IMR-90 (cell line): ENCODE results near the gene MEGF11. TPM values are rescaled to one million over a fixed set of nuclear protein-coding genes. Genes with fewer than 3 reads are reported as not detected.

ENCODE experiments used
- ATAC-seq: fragments of 200-7000 bp; cut with Tn5 transposase; 2 replicates; pipeline ENCODE4 v1.9.1; 2020; ENCODE audit warnings: low read depth, mild to moderate bottlenecking, moderate library complexity
- BruUV-seq: library from RNA; stranded (reverse); fragments of 400-500 nt; replicated peaks from 2 replicates; lab custom pipeline; 2021; lab: Mats Ljungman, UMichigan
- CTCF ChIA-PET: fragments of 300-600 bp; formaldehyde crosslinking; extraction: SDS; loops from one replicate; lab custom pipeline; 2021; ENCODE audit warnings: antibody characterized with exemption; lab: Yijun Ruan, JAX
- POLR2A ChIA-PET: fragments of 300-600 bp; sonication (Branson Sonifier 250); formaldehyde crosslinking; loops from one replicate; lab custom pipeline; 2022; ENCODE audit warnings: antibody characterized with exemption; ENCODE audit not compliant: unreplicated experiment; lab: Charles Lee
- DNase-seq: peaks from one replicate; pipeline ENCODE4 v3.0.0; 2013
- H2AFZ ChIP-seq: replicated peaks from 2 replicates; pipeline ENCODE3; 2013; ENCODE audit warnings: low read length, mild to moderate bottlenecking; ENCODE audit not compliant: poor library complexity
- H2AK5ac ChIP-seq: 2 replicates; pipeline ENCODE4 v1.6.1; 2013; ENCODE audit warnings: low read depth, low read length, inconsistent platforms
- H2AK9ac ChIP-seq: replicated peaks from 2 replicates; pipeline ENCODE3; 2013; ENCODE audit warnings: mild to moderate bottlenecking, low read depth, low read length, moderate library complexity; ENCODE audit not compliant: poor library complexity
- H2BK120ac ChIP-seq: 2 replicates; pipeline ENCODE4 v1.6.1; 2013; ENCODE audit warnings: low read depth, low read length, inconsistent platforms
- H2BK15ac ChIP-seq: 3 replicates; pipeline ENCODE4 v1.6.1; 2013; ENCODE audit warnings: low read depth, low read length, inconsistent platforms
- H2BK20ac ChIP-seq: 2 replicates; pipeline ENCODE4 v1.6.1; 2013; ENCODE audit warnings: low read depth, mild to moderate bottlenecking, inconsistent platforms, low read length, moderate library complexity
- H2BK5ac ChIP-seq: 2 replicates; pipeline ENCODE4 v1.6.1; 2013; ENCODE audit warnings: mild to moderate bottlenecking, low read depth, low read length, inconsistent platforms; ENCODE audit not compliant: poor library complexity, severe bottlenecking
- H3K14ac ChIP-seq: replicated peaks from 2 replicates; pipeline ENCODE4 v1.6.1; 2013; ENCODE audit warnings: low read depth, low read length, inconsistent platforms
- H3K18ac ChIP-seq: 2 replicates; pipeline ENCODE4 v1.6.1; 2013; ENCODE audit warnings: low read depth, low read length, control low read depth
- H3K23ac ChIP-seq: 2 replicates; pipeline ENCODE4 v1.6.1; 2013; ENCODE audit warnings: low read depth, low read length, inconsistent platforms
- H3K27ac ChIP-seq: 2 replicates; pipeline ENCODE4 v1.5.1; 2013; ENCODE audit warnings: mild to moderate bottlenecking, control low read depth, low read length; ENCODE audit not compliant: insufficient read depth
- H3K27me3 ChIP-seq: 2 replicates; pipeline ENCODE4 v1.6.1; 2013; ENCODE audit warnings: low read length; ENCODE audit not compliant: control insufficient read depth, insufficient read depth
- H3K36me3 ChIP-seq: 2 replicates; pipeline ENCODE4 v1.6.1; 2013; ENCODE audit warnings: low read length, mixed read lengths; ENCODE audit not compliant: control insufficient read depth, insufficient read depth
- H3K4ac ChIP-seq: 2 replicates; pipeline ENCODE4 v1.6.1; 2013; ENCODE audit warnings: low read depth, low read length, inconsistent platforms
- H3K4me1 ChIP-seq: 2 replicates; pipeline ENCODE4 v1.6.1; 2013; ENCODE audit warnings: low read length, mixed read lengths; ENCODE audit not compliant: control insufficient read depth, insufficient read depth
- H3K4me2 ChIP-seq: 2 replicates; pipeline ENCODE4 v1.6.1; 2013; ENCODE audit warnings: low read depth, mild to moderate bottlenecking, control low read depth, low read length, moderate library complexity
- H3K4me3 ChIP-seq: 2 replicates; pipeline ENCODE4 v1.5.1; 2013; ENCODE audit warnings: low read depth, mild to moderate bottlenecking, control low read depth, low read length, moderate library complexity; ENCODE audit not compliant: insufficient read depth
- H3K56ac ChIP-seq: 2 replicates; pipeline ENCODE4 v1.6.1; 2013; ENCODE audit warnings: low read length, inconsistent platforms; ENCODE audit not compliant: insufficient read depth; ENCODE audit errors: extremely low read depth
- H3K79me1 ChIP-seq, 2 experiments: 2 replicates each; pipeline ENCODE4 v1.6.1; 2013; ENCODE audit warnings: low read length in 2 of 2, inconsistent platforms in 1 of 2, low read depth in 1 of 2
- H3K9ac ChIP-seq: 2 replicates; pipeline ENCODE4 v1.6.1; 2013; ENCODE audit warnings: low read depth, low read length, control low read depth
- H3K9me1 ChIP-seq: 2 replicates; pipeline ENCODE4 v1.6.1; 2013; ENCODE audit warnings: low read length, inconsistent platforms; ENCODE audit not compliant: insufficient read depth
- H3K9me3 ChIP-seq: 2 replicates; pipeline ENCODE4 v1.6.1; 2013; ENCODE audit warnings: low read length; ENCODE audit not compliant: control insufficient read depth, insufficient read depth
- H4K20me1 ChIP-seq: 2 replicates; pipeline ENCODE4 v1.6.1; 2013; ENCODE audit warnings: low read length, inconsistent platforms; ENCODE audit not compliant: insufficient read depth
- H4K5ac ChIP-seq: 2 replicates; pipeline ENCODE4 v1.6.1; 2013; ENCODE audit warnings: mild to moderate bottlenecking, low read depth, low read length, control low read depth
- H4K8ac ChIP-seq, 2 experiments: 2 replicates each; pipeline ENCODE4 v1.6.1; 2013; ENCODE audit warnings: low read depth in 2 of 2, low read length in 2 of 2, control low read depth in 1 of 2, inconsistent platforms in 1 of 2
- H4K91ac ChIP-seq: 2 replicates; pipeline ENCODE4 v1.6.1; 2013; ENCODE audit warnings: low read depth, low read length, inconsistent platforms; ENCODE audit not compliant: insufficient read depth
- POLR2A ChIP-seq: IDR thresholded peaks from 2 replicates; pipeline ENCODE4 v1.6.1; 2012; ENCODE audit warnings: mild to moderate bottlenecking, low read depth, low read length
- RAD21 ChIP-seq: IDR thresholded peaks from 2 replicates; pipeline ENCODE4 v1.6.1; 2012; ENCODE audit warnings: low read length, improper control_type of control experiment
- RFX5 ChIP-seq: IDR thresholded peaks from 2 replicates; pipeline ENCODE4 v1.8.0; 2012; ENCODE audit warnings: low read depth, mild to moderate bottlenecking, low read length, moderate library complexity
- WGBS, 2 experiments: methylation state at CpG; one replicate each; pipeline versions ENCODE4 v1.1.5 to v1.1.7; 2013; ENCODE audit warnings: missing lambda C conversion rate in 2 of 2; ENCODE audit not compliant: insufficient read length in 1 of 2; ENCODE audit errors: extremely low coverage in 2 of 2; 5-methylcytosine and 5-hydroxymethylcytosine counted together
- dilution Hi-C: fragments of 300-500 bp; cut with HindIII; formaldehyde crosslinking; loops from one replicate; pipeline ENCODE4 v1.14.3; 2018; ENCODE audit warnings: low sequenced_read_pairs; ENCODE audit not compliant: unreplicated experiment
- in situ Hi-C: fragments of 300-500 bp; cut with MboI; formaldehyde crosslinking; loops from 3 replicates; pipeline ENCODE4 v1.14.3; 2019; ENCODE audit warnings: low sequenced_read_pairs, inconsistent platforms, mixed read lengths
- intact Hi-C: fragments of 100-400 bp; cut with micrococcal nuclease; formaldehyde crosslinking; loops from 2 replicates; pipeline ENCODE4 v1.10.0; 2022
- polyA plus RNA-seq, 3 experiments: library from polyadenylated mRNA; depleted of rRNA; stranded (reverse); fragments of >200 nt; gene quantifications; 2 replicates each; pipeline ENCODE4 v1.2.3, GENCODE V29; 2012; ENCODE audit warnings: low replicate concordance in 1 of 3
- total RNA-seq: library from RNA; depleted of rRNA; stranded (reverse); fragments of >200 nt; gene quantifications from 2 replicates; pipeline ENCODE4 v1.2.3, GENCODE V29; 2012

MEGF11 gene
- total and polyA plus RNA-seq, 2 of the 4 experiments (the other 2 are of a cell fraction), result not detected

DNA sequence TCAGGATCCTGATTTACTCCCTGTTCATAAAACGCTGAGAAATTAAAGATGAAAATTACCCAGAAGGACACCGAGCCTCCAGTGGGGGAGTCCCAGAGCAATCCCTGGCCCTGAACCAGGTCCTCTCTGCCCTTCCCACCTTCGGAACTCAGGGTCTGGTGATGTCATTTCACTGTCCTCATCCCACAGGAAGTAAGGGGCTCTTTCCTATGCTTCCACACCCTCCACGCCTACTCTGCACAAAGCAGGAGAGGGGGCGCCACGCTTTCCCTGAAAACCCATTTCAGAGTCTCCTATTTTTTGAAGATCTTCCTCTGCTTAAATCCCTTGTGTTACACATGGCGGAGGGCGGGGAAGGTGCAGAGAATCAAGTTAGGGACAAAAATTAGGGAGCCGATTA, 18.8 kb downstream of the MEGF11 start:
- no peak overlapping the region for H2BK5ac ChIP-seq
- no peak overlapping the region for H4K8ac ChIP-seq
- no peak overlapping the region for H3K4me2 ChIP-seq
- H2AFZ ChIP-seq, result no peak overlapping the region
- H3K4ac ChIP-seq, result no peak overlapping the region
- H4K91ac ChIP-seq, result no peak overlapping the region
- H3K18ac ChIP-seq, result no peak overlapping the region
- H2BK15ac ChIP-seq, result no peak overlapping the region
- no peak for ATAC-seq
- no peaks in the 10 kb centered on the region for H3K79me1 ChIP-seq
- H3K56ac ChIP-seq, result no peak overlapping the region
- dilution Hi-C loops, result no loop called here
- H3K9me3 ChIP-seq, result no peaks in the 10 kb centered on the region
- H3K9ac ChIP-seq, result no peak overlapping the region
- no peak overlapping the region for H2BK20ac ChIP-seq
- DNase-seq, result no peak
- H3K4me1 ChIP-seq, result no peaks in the 10 kb centered on the region
- no peak overlapping the region for H3K14ac ChIP-seq
- no peak for TF ChIP-seq RFX5
- TF ChIP-seq POLR2A, result no peak
- TF ChIP-seq RAD21, result no peak
- no peak overlapping the region for H3K27ac ChIP-seq
- no TSS peak for BruUV-seq
- no peak overlapping the region for H2BK120ac ChIP-seq
- H4K5ac ChIP-seq, result no peak overlapping the region
- in situ Hi-C loops, result no loop called here
- no peak overlapping the region for H2AK9ac ChIP-seq
- H4K20me1 ChIP-seq, result no peaks in the 10 kb centered on the region
- WGBS, 2 experiments, result 30% methylated on average over 2 of the region's 9 CpGs; no CpG with 5 or more reads in 1 of the 2 experiments
- no peak overlapping the region for H3K23ac ChIP-seq
- intact Hi-C loops, result no loop called here
- H2AK5ac ChIP-seq, result no peak overlapping the region
- CTCF ChIA-PET, result no interaction called here
- H3K27me3 ChIP-seq, result peaks cover 38% of the 10 kb centered on the region
- H3K4me3 ChIP-seq, result no peak overlapping the region
- POLR2A ChIA-PET, result no interaction called here
- no peaks in the 10 kb centered on the region; the same call in 1 of the 2 replicates for H3K9me1 ChIP-seq
- no peaks in the 10 kb centered on the region for H3K36me3 ChIP-seq
